GM21526 (cell line): Measurements from ENCODE around the gene NR1D2.

ENCODE experiments used
- ATAC-seq: cut with Tn5 transposase; IDR thresholded peaks from one replicate; pipeline ENCODE4 v1.9.1; 2021; ENCODE audit warnings: moderate library complexity; ENCODE audit not compliant: unreplicated experiment, low FRiP score

The NR1D2 gene

DNA sequence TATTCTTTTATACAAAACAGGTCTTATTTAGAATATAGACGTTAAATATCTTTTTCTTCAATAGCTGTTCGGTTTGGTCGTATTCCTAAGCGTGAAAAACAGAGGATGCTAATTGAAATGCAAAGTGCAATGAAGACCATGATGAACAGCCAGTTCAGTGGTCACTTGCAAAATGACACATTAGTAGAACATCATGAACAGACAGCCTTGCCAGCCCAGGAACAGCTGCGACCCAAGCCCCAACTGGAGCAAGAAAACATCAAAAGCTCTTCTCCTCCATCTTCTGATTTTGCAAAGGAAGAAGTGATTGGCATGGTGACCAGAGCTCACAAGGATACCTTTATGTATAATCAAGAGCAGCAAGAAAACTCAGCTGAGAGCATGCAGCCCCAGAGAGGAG, 16.8 kb downstream of the NR1D2 start:
- no peak for ATAC-seq

GRCh38 chr3:23964537-23965235, 19.6 kb downstream of the NR1D2 start:
- no peak for ATAC-seq

- no peak for ATAC-seq
Measured at GRCh38 chr3:23966328-23966727, 21.2 kb downstream of the NR1D2 start.

GRCh38 chr3:23968463-23969184, 23.5 kb downstream of the NR1D2 start:
- ATAC-seq: no peak

- ATAC-seq: no peak
Measured at GRCh38 chr3:23969393-23969792, 24.3 kb downstream of the NR1D2 start.

- ATAC-seq: no peak
Measured at GRCh38 chr3:23971684-23972083, 26.6 kb downstream of the NR1D2 start.

- no peak for ATAC-seq
Measured at GRCh38 chr3:23976555-23976954, 31.5 kb downstream of the NR1D2 start.

- ATAC-seq: no peak
Measured at GRCh38 chr3:23979569-23979968, 34.5 kb downstream of the NR1D2 start.

DNA sequence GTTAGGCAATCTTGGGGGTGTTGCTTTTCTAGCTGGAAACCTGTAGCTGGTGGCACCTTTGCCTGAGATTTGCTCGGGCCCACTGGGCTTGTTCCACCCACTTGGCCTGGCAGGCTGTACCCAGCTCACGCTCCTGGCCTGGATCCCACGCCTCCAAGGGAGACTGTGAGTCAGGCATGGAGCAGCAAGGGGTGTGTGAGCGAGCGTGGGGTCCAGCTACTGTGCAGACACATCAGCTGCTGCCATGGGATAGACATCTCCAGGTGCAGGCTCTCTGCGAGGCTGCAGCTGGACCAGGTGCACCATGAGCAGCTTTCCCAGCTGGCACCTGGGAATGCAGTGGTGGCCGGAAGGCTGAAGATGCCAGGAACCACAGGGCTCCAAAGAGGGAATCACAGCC, 36.0 kb downstream of the NR1D2 start:
- ATAC-seq: no peak

GRCh38 chr3:23981955-23982354, 36.9 kb downstream of the NR1D2 start:
- ATAC-seq: no peak

- ATAC-seq: no peak
Measured at GRCh38 chr3:23984934-23985333, 39.8 kb downstream of the NR1D2 start.

DNA sequence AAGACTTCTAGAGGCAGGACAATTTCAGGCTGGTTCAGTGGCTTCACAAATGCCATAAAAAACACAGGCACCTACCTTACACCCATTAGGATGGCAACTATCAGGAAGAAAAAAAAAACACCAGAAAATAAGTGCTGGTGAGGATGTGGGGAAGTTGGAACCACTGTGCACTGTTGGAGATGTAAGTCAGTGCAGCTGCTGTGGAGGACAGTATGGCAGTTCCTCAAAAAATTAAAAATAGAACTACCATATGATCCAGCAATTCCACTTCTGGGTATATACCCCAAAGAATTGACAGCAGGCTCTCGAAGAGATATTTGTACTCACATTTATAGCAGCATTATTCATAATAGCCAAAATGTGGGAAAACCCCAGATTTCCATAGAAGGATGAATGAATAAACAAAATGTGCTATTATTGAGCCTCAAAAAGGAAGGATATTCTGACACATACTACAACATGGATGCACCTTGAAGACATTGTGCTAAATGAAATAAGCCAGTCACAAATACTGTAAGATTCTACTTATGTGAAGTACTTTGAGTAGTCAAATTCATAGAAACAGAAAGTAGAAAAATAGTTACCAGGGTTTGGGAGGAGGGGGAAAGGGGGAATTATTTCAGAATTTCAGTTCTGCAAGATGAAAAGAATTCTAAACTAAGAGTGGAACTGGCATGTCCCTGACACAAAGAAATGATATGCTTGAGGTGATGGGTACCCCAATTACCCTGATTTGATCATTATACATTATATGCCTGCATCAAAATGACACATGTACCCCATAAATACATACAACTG, 40.9 kb downstream of the NR1D2 start:
- ATAC-seq: no peak

GRCh38 chr3:23987356-23987755, 42.3 kb downstream of the NR1D2 start:
- no peak for ATAC-seq

DNA sequence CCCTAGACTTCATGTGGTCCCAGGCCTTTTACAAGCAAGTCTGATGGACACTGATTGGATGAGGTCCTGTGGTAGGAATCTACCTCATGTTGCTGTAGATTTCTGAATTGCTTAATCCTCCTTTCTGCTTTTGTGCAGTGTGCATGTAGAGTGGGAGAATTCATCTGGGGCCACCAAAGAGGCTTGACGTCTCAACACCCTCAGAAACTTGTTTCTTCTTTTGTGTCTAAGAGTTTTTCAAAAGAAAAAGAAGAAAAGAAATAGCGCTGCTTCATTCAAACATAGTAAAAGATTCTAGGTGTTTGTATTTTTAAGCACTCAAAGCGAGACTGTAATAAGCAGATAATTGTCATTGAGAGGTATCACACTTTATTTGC, 46.2 kb downstream of the NR1D2 start:
- no peak for ATAC-seq

- ATAC-seq: no peak
Measured at GRCh38 chr3:23991683-23992628, 46.9 kb downstream of the NR1D2 start.

- ATAC-seq: no peak
Measured at GRCh38 chr3:23993556-23994243, 48.6 kb downstream of the NR1D2 start.

GRCh38 chr3:23994244-23994569, 49.1 kb downstream of the NR1D2 start:
- ATAC-seq: no peak

- ATAC-seq: no peak
Measured at GRCh38 chr3:23995219-23995618, 50.1 kb downstream of the NR1D2 start.

DNA sequence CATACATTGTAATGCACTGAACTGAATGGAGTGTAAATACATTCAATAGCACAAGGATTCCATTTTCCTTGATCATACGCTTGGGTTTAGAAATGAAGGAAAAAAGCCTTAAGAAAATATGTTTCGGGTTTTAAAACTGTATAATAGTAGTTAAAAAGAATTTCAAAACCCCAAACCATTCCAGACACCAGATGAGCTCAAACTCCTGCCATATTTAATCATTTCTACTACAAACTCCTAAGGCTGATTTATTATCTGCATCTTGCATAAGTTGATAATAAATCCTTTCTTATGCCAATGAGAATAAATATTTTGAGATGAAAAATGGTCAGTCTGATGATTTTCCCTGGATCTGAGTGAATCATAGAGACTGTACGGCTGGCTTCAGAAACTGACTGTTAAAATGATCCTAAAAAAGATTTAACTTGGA, 51.0 kb downstream of the NR1D2 start:
- no peak for ATAC-seq
